Measurements from ENCODE around the gene PTAR1.

PTAR1 gene

DNA sequence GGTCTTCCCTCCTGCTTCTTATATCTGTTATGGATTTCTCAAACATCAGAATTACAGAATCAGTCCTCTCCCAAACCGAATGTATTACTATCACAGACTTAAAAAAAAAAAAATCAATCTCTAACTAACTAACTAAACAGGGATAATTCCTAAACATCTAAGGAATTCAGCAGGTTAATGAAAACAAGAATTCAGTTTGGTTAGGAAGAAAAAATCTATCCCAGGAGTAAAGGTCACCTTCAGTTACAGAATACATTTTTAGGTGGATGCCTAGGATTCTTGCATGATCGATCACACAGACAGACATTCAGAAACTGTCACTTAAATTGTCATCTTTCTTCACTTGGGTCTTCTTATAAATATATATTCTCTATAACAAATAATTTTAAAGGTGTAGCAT, 11.5 kb downstream of the PTAR1 start:
- no peak for DNase-seq

DNA sequence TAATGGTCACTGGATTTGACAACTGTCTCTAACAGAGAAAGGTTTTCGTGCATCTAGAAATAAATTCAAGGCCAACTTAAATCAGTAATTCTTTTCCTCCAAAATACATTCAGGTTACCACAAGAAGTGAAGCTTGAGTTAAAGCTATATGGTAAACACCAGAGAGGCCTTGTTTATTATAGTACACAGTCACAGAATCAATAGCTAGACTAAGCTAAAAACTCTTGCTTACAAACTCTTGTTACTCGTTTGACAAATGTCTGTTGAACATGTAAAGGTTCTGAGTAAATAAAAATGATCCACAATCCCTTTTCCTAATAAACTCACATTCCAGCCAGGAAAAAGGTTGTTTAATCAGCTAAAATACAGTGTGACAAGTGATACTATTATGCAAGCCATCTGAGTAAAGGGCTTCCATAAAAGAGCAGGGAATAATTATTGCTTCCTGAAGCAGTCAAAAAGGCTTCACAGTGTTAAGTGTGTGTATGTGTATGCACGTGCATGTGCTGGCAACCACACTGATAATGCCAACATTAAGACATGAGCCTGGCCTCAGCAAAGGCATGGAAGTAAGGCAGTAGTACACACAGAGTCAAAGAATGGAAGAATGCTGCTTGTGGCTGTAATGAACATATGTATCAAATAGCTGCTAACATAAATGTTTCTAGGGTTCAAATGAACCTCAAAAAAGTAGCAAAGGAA, 12.8 kb downstream of the PTAR1 start:
- no peak for DNase-seq

GRCh38 chr9:69745716-69746437, 13.9 kb downstream of the PTAR1 start:
- DNase-seq, result no peak

- no peak for DNase-seq
Observed at GRCh38 chr9:69744688-69745380, 15.0 kb downstream of the PTAR1 start.

- no peak for DNase-seq
Observed at GRCh38 chr9:69743930-69744329, 15.9 kb downstream of the PTAR1 start.

DNA sequence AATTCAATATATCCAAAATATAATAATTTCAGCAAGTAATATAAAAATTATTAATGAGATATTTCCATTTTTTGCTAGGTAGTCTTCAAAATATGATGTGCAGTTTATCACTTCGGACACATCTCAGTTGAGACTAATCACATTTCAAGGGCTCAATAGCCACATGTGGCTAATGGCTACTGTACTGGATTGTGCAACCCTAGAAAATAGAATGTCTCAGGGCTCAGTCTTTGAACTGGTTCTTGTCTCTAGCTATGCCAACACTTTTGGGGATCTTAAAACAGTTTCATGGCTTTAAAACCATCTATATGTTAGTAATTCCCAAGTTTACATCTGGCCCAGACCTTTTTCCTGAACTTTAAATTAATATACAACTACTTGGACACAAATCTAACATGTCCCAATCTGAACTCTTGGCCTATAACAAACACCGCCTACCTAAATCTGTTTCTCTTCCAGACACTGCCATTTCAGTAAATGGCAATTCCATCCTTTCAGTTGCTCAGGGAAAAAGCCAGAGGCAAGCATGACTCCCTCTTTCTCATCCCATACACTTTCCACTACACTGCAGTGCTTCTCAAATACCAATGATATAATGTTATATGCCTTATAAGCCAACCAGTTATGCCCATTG, 18.8 kb downstream of the PTAR1 start:
- DNase-seq, result no peak

DNA sequence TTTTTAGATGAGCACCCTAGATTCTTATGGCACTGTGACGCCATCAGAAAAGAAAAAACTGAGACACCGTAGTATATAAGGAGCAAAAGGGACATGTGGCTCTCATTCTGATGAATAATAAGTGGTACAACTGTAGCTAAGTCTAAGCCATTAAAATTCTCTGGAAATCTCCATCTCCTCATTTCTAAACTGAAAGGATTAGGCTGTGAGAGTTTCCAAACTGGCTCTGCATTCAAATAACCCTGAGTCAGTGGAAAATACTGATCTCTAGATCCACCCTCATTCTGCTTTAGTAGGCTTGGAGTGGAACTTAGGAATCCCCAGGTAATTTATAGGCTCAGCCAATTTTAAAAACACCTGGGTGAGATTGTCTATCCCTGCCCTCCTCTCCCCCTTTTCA, 28.5 kb downstream of the PTAR1 start:
- no peak for DNase-seq

DNA sequence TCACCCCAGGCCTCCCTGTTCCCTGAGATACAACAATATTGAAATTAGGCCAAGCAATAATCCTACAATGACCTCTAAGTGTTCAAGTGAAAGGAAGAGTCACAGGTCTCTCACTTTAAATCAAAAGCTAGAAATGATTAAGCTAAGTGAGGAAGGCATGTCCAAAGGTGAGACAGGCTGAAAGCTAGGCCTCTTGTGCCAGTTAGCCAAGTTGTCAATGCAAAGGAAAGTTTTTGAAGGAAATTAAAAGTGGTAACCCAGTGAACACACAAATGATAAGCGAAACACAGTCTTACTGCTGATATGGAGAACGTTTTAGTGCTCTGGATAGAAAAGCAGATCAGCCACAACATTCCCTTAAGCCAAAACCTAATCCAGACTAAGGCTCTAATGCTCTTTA, 39.8 kb downstream of the PTAR1 start:
- no peak for DNase-seq

GRCh38 chr9:69719367-69719766, 40.4 kb downstream of the PTAR1 start:
- no peak for DNase-seq

- DNase-seq, result no peak
Observed at GRCh38 chr9:69718218-69718617, 41.6 kb downstream of the PTAR1 start.

DNA sequence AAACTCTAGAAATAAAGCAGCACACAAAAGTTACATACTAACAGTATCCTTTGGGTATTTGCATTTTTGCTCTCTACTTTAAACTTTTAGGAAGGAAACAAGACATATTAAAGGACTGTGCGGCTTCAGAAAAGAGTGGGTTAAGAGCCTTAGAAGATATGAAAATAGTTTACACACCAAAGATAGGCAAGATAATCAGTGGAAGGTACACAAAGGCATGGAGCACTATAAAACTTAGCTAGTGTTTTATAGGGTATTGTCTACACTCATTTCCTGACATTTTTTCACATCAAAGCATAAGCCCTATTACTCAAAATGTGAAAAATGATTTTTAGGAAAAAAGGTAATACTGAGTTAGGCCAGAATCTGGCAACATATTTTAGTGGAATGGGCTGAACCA, 44.0 kb downstream of the PTAR1 start:
- no peak for DNase-seq

DNA sequence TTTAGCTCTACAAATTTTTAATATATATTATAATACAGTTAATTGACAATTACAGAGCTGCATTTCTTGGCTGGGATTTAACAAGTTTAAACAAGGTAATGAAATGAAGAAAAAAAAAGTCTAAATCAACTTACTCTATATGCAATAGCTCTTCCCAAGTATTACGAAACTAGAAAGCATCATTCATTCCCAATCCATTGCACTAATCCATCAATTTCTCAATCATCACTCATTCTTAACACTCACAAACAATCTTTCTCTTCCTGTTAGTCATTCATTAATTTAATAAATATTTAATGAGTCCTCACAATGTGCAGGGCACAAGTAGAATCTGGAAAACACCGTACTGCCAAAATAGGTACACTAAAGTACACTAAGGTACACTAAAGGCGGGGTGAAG, 44.7 kb downstream of the PTAR1 start:
- no peak for DNase-seq

DNA sequence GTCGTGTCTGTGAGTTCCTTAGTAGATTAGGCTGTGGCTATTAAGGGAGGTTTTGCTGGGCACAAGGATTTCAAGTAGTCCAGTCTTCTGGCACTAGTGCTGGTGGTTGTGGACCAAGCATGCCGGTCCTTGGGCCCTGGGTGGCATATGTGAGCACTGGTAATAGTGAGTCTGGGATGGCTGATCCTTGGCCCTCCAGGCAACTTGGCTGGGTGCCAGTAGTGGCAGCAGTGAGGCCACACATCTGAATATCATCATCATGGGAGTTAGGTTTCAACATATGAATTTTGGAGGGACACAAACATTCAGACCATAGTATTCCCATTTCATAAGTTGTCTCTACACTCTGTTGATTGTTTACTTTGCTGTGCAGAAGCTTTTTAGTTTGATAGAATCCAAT, 62.3 kb downstream of the PTAR1 start:
- DNase-seq, result no peak

DNA sequence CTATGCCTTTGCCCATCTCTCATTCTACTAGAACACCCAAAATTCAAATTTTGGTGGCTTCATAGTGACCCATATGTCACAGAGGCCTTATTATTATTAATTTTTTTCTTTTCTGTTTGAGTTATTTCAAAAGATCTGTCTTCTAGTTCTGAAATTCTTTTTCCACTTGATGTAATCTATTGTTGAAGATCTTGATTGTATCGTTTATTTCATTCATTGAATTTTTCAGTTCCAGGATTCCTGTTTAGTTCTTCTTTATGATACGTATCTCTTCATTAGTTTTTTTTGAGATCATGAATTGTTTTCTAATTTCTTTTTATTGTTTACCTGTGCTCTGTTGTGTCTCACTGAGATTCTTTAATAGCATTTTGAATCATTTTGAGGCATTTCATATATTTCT, 63.0 kb downstream of the PTAR1 start:
- DNase-seq, result no peak

DNA sequence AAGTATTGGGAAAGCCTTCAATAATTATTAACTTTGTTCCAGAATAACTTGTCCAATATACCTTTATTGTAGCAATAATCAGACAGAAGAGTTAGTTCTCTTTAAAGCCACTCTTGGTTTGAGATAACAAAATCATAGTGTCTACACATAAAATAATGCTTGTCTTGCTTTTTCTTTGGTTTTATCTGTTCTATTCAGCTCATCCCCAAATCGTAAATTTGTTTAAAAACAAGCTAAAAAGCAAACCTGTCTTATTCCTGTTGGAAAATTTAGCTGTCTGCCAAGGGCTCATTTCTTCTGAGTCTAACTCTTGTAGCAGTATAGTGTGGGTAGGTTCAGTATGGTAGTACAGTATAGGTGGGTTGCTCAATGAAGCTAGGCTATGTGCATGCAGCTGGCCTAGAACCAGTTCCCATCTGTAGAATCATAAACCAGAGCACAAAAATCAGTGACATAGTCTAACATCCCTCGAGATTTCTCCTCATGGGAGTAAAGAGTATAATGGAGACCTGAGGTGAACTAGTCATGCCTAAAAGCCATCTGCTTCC, 69.7 kb downstream of the PTAR1 start:
- no peak for DNase-seq

DNA sequence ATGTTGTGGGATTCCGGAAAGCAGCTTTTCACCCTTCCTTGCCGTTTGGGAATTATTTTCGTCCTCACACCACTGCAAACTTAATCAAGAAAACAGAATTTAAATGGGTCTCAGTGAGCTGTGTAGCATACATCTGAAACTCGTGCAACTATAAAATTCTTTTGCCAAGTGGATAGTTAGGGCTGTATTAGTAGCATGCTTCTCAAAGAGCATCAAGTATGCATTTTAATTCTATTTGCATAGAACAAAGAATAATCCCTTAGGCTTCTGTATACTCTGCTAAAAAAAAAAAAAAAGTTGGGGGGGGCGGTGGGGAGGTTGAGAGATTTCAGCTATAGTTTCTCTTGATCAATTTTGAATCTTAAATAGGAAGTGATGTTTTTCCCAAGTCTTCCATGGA, 75.9 kb downstream of the PTAR1 start:
- no peak for DNase-seq

GRCh38 chr9:69678843-69679538, 80.8 kb downstream of the PTAR1 start:
- no peak for DNase-seq

DNA sequence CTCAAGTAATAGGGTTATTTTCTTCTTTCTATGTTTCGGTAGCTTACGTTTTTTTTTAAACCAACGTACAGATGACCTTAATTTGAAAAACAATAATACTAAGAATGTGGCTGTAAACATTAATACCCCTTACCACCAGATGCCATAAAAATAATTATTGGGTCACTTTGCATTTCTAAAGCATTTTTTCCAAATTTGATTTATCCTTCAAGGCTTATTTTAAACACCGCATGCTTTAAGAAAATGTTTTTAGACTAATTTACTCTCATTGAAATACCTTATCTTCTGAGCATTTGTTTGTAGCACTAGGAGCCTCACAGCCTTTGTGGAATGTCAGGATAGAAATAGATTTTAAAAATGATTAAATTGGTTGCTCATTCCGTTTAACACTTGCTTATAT, 81.9 kb downstream of the PTAR1 start:
- no peak for DNase-seq

GRCh38 chr9:69675563-69675962, 84.2 kb downstream of the PTAR1 start:
- DNase-seq, result no peak

DNA sequence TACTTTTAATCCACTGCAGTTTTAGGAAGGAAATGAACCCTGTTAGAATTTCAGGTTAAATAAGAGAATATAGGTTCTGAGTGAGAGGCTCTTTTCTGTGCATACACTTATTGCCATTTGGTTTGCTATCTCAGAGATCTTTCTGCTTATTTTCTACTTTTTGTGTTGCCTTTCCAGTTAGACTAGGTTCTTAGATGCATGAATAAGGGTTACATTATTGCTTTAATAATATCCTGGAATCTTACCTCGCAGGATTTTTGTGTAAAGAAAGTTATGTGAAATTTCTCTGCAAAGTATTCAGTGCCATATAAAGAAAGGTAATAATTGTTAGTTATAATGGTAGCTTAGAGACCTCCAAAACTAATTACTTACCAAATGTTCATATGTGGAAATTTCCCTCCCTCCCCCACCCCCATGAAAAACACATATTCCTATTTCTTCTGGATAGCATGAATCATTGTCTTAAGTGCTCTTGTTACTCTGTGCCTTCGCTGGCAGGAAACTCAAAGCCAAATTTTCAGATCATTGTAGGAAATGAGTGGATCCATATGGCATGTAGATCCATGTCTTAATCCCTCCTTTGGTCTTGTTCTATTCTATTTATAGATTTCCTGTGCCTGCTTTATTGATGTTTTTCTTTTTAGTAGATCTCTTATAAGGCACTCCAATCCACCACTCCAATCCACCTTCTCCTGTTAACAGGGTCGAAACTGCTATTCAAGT, 84.9 kb downstream of the PTAR1 start:
- DNase-seq, result no peak

DNA sequence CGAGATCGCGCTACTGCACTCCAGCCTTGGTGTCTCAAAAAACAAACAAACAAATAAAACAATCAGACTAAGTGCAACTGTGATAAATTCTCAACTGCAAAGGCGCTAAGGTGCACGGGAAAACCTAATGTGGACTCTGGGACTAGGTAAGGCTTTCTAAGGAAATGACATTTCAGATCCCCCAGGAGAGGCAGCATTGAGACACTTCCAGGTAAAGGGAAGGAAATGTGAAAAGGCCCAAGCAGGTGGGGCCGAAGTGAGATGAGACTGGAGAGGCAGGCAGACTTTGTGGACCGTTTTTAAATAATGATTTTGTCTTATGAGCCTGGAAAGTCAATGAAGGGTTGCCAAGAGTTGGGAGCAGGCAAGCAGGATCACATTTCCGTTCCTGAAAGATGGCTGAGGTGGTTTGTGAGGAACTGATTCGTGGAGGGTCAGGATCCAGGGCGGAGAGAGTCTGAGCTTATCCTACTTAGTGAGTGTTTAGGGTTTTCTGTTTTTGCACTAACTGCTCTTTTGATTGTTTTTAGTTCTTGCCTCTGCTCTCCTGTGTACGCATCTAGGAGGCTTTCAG, 85.6 kb downstream of the PTAR1 start:
- no peak for DNase-seq

DNA sequence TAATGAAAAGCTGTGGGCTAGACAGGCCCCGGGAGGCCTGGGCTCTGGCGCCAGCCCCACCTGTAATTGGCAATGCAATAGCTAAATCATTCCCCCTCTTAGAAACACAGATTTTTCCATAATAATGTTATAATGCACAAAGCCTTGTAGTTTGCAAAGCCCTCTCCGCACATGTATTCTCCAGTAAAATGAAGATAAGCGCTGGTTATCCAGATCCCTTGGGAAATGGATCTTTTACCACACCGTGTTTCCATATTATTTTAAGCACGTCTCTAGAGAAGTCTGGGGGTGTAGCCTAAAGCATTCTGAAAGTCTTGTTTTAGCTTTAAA, 86.5 kb downstream of the PTAR1 start:
- no peak for DNase-seq
